HG03103 (cell line): ENCODE results near the gene TCF4.

ENCODE experiments used
- ATAC-seq: cut with Tn5 transposase; IDR thresholded peaks from one replicate; pipeline ENCODE4 v1.9.1; 2021; ENCODE audit warnings: low read depth; ENCODE audit not compliant: unreplicated experiment

The TCF4 gene

DNA sequence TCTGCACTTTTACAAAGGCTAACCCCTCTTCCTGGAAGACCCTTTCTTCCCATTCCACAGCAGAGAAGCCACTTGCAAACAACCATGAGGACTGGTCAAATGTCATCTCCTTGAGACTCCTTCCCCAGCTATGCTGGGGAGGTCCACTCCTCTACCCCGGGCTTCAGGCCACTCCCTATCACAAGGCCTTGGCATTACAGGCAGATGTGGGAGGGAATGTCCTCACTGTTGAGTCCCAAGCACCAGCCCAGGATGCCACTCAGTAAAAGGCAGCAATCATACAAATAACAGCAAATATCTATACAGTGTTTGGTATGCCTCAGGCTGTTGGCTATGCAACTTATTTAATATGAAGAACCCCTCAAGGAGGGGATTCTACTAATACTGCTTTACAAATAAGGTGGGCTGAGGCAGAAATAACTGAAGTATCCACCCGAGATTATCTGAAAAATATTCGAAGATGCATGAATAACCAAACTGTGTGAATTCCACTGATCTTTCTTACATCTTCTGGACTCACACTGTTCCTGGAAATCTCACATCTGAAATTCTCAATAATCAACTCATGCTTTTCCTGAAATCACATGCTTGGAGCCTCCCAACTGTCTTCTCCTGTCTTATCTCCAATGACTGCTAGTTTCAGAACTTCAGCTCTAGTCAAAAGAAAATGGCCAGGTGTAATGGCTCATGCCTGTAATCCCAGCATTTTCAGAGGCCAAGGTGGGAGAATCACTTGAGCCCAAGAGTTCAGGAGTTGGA, 226.3 kb downstream of the TCF4 start:
- ATAC-seq, result no peak

- ATAC-seq, result no peak
Observed at GRCh38 chr18:55360061-55360460, 227.9 kb downstream of the TCF4 start.

GRCh38 chr18:55356815-55357214, 231.2 kb downstream of the TCF4 start:
- ATAC-seq, result no peak

DNA sequence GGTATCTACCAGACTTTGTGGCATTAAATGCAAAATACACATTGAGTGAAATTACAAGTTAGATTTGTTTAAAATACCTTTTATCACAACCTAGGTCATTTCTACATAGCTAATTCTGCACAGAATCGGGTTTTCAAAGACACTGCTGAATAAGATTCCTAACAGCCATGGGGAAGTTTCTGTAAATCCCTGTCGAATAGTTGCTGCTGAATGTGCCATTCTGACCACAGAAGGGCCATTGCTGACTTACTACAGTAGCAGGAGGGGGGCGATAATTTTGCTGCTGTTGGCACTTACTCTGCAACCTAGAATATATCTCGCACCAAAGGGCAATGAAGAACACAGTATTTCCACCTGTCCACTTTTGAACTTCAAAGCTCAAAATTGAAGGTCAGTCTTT, 232.8 kb downstream of the TCF4 start:
- no peak for ATAC-seq

GRCh38 chr18:55354795-55355194, 233.2 kb downstream of the TCF4 start:
- ATAC-seq, result no peak

DNA sequence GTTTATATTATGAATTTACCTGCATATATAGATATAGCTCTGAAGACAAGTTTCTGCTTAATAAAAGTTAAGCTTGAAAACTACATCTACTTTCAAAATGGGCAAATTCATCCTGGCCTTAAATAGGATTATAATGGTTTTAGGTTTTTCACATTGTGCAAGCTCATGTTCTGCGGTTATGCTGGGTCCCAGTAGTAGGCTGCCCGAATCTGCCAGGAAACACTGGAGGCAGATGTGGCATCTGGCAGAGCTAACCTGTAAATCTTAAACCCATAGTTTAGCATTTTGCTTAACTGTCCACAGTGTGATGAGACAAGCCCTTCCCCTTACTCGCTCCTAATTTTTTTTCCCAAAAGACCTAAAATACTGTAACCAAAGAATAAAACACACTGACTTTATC, 234.2 kb downstream of the TCF4 start:
- ATAC-seq, result no peak

DNA sequence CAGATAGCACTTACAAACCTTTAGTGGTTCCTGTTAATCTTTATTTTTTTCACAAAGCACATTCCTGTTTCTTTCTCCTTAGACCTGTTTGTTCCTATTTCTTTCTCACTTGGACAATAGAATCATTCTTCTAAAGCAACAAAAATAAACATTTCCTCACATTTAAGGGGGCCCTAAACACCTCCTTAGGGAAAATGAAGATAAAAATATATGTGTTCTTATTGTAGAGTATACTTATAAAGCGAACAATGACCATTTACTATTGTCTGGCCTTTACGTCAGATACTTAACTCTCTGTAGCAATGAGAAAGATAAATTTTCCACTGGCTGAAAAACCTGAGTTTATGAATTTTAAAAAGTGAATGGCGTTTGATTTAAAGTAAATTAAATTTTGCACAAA, 234.6 kb downstream of the TCF4 start:
- ATAC-seq, result no peak

GRCh38 chr18:55351980-55352714, 235.8 kb downstream of the TCF4 start:
- no peak for ATAC-seq

- no peak for ATAC-seq
Observed at GRCh38 chr18:55351241-55351691, 236.7 kb downstream of the TCF4 start.

GRCh38 chr18:55349685-55350084, 238.3 kb downstream of the TCF4 start:
- ATAC-seq, result no peak

DNA sequence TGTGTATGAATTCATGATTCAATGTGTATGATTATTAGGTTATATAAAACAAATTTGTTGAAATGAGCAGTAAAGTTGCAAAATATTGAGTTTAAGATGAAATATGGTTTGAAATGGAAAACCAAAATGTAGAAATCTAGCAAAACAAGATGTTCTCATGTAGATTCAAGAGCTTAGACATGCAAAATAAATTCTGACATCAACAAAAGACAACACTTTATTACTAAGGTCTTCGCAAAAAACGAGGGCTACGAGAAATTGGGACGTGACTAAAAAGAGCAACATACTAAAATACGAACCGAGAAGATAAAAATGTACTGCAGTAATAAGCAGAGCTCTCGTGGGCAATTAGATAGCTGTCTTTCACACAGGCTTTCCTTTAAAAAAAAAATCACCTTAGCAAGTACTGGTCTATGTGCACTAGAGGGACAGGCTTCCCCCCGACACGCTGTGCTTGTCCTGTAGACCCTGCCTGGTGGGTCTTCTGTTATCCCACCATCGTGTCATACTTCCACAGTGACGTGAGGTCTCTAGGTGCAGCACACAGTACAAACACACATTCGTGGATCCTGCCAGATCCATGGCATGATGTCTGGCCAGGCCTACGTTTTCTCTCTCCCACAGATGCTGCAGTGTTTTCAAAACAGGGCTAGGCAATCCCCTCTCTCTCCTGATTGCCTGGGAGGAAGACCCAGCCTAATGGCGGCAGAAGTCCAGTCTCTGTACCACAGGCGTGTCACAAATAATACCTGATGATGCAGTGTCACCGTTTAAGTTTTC, 240.8 kb downstream of the TCF4 start:
- no peak for ATAC-seq

DNA sequence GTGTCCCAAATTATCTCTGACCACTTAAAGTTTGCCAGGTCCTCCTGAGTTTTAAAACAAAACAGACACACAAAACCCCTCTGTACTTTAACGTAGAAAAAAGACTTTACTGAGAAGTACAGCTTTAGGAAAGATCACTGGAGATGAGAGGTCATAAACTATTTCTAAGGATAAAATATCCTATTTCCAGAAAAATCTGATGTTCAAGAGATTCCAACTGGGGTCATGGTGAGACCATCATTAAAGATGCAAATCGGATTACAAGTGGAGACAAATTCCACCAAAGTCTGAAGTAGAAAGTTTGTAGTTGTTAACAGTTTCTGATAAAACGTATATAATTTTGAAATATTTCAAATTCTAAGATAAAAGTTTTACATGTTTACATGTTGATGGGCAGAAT, 241.6 kb downstream of the TCF4 start:
- ATAC-seq, result no peak

GRCh38 chr18:55345103-55345950, 242.7 kb downstream of the TCF4 start:
- no peak for ATAC-seq

- ATAC-seq, result peak; percentile 66
Observed at GRCh38 chr18:55343396-55344073, 244.5 kb downstream of the TCF4 start.

- no peak for ATAC-seq
Observed at GRCh38 chr18:55340998-55341397, 247.0 kb downstream of the TCF4 start.

DNA sequence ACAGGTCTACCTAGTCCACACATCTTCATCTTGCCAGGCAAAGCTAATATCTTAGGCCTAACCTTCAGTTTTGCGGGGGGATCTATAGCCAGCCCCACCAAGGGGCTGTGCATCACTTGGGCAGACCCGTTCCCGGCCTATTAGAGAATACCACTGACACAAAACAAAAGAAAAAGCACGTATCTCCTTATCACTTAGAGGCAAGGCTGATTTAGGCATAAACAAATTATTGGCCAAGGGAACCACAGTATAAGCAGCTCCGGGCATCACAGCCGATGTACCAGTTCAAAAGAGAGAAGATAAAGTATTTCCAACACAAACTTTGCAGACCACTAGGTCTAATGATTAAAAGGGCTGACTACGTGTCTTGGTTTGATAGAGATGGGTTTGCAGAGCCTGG, 248.0 kb downstream of the TCF4 start:
- ATAC-seq, result no peak

DNA sequence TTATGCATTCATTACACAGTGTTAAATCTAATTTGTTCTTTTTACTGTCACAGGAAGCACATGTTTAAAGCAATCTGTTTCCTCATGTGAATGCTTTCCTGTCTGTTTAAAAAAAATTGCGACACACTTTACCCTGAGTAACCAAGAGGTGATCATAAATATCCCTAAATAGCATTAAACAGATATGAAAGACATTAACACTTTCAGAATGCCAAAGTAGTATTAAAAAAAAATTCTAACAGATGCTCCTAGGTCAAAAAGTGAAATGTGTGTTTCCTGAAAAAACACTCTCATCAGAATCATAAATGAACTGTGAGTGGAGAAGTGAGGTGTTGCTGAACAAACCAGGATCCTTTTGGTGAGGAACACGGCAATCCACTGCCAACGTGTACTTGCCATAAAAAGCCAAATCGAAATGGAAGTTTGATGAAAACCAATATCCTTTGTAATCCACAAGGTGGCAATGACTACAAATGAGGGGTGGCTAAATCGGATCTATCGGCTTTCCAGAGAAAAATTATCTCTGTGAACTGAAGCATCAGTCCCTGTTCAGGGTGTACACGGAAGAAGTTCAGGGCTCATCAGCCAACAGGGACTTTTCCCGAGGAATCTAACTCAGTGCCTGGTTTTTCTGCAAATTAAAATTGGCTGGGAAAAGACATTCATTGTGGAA, 248.9 kb downstream of the TCF4 start:
- no peak for ATAC-seq

- ATAC-seq, result no peak
Observed at GRCh38 chr18:55337908-55338521, 250.0 kb downstream of the TCF4 start.

DNA sequence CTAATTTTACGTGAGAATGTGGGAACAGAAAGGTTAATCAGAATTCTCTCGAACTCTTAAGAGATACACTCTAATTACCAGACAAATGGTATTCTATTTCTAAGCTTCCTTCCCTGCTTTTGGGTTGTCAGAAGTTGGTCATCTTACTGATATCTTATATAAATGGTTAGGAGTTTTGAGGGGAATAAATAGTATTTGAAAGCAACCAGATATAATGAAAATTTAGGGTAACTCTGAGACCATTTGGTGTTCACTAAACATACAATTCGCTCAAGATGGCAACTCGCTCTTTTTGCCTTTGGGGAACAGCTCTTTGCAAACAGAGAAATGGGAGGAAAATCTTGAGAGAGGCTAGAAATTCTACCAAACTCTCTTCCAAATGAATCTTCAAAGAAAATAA, 250.9 kb downstream of the TCF4 start:
- ATAC-seq, result no peak
